ENCODE data around the gene P4HTM.

The P4HTM gene

GRCh38 chr3:48950051-48950450 is 40.0 kb upstream of the P4HTM start:
- Histone ChIP-seq H3K9ac (no peak overlapping the region), H3K27ac (no peak overlapping the region), H3K36me3 (ENCODE audit: insufficient read depth) (no peaks in the 10 kb centered on the region), H3K27me3 (ENCODE audit: insufficient read depth, low read depth) (no peaks in the 10 kb centered on the region), H4K20me1 (ENCODE audit: insufficient read depth) (no peaks in the 10 kb centered on the region), H3K4me3 (IDR thresholded peaks at IDR 0.05; ENCODE audit: insufficient read depth, low read depth, low read length) (no peak overlapping the region), H3K4me2 (no peak overlapping the region), H2AFZ (ENCODE audit: low read depth) (no peak overlapping the region), H3K4me1 (ENCODE audit: low read depth, poor library complexity, severe bottlenecking) (peaks cover 22% of the 10 kb centered on the region), H3K79me2 (ENCODE audit: insufficient read depth, low read depth) (peaks cover 9% of the 10 kb centered on the region; the same call in 1 of the 2 replicates)
- TF ChIP-seq CTCF (conservative IDR thresholded peaks at IDR 0.05; ENCODE audit: low read depth, low read length): no peak

GRCh38 chr3:48951764-48952163 is 38.3 kb upstream of the P4HTM start:
- no peaks in the 10 kb centered on the region for H3K27me3 ChIP-seq (ENCODE audit: insufficient read depth, low read depth)
- peaks cover 6% of the 10 kb centered on the region for H3K4me1 ChIP-seq (ENCODE audit: low read depth, poor library complexity, severe bottlenecking)
- H3K4me2 ChIP-seq: no peak overlapping the region
- no peak overlapping the region for H3K27ac ChIP-seq
- no peak overlapping the region for H3K4me3 ChIP-seq (IDR thresholded peaks at IDR 0.05; ENCODE audit: insufficient read depth, low read depth, low read length)
- no peak for TF ChIP-seq CTCF (conservative IDR thresholded peaks at IDR 0.05; ENCODE audit: low read depth, low read length)
- H3K36me3 ChIP-seq (ENCODE audit: insufficient read depth): no peaks in the 10 kb centered on the region
- H4K20me1 ChIP-seq (ENCODE audit: insufficient read depth): no peaks in the 10 kb centered on the region
- H3K9ac ChIP-seq: no peak overlapping the region
- peaks cover 9% of the 10 kb centered on the region; the same call in 1 of the 2 replicates for H3K79me2 ChIP-seq (ENCODE audit: insufficient read depth, low read depth)
- H2AFZ ChIP-seq (ENCODE audit: low read depth): no peak overlapping the region

GRCh38 chr3:48952510-48953118 is 37.4 kb upstream of the P4HTM start:
- Histone ChIP-seq H3K27me3 (ENCODE audit: insufficient read depth, low read depth) (no peaks in the 10 kb centered on the region), H3K36me3 (ENCODE audit: insufficient read depth) (no peaks in the 10 kb centered on the region), H2AFZ (ENCODE audit: low read depth) (no peak overlapping the region), H3K4me2 (no peak overlapping the region), H3K9ac (no peak overlapping the region), H3K4me3 (IDR thresholded peaks at IDR 0.05; ENCODE audit: insufficient read depth, low read depth, low read length) (no peak overlapping the region), H3K4me1 (ENCODE audit: low read depth, poor library complexity, severe bottlenecking) (peaks cover 6% of the 10 kb centered on the region), H4K20me1 (ENCODE audit: insufficient read depth) (no peaks in the 10 kb centered on the region), H3K79me2 (ENCODE audit: insufficient read depth, low read depth) (peaks cover 9% of the 10 kb centered on the region; the same call in 1 of the 2 replicates), H3K27ac (no peak overlapping the region)
- peak; percentile 46 for TF ChIP-seq CTCF (conservative IDR thresholded peaks at IDR 0.05; ENCODE audit: low read depth, low read length)

GRCh38 chr3:48957006-48957705 is 32.9 kb upstream of the P4HTM start:
- Histone ChIP-seq H3K27me3 (ENCODE audit: insufficient read depth, low read depth) (no peaks in the 10 kb centered on the region), H3K36me3 (ENCODE audit: insufficient read depth) (no peaks in the 10 kb centered on the region), H3K4me3 (IDR thresholded peaks at IDR 0.05; ENCODE audit: insufficient read depth, low read depth, low read length) (no peak overlapping the region), H3K9ac (no peak overlapping the region), H3K79me2 (ENCODE audit: insufficient read depth, low read depth) (no peaks in the 10 kb centered on the region; the same call in 1 of the 2 replicates), H3K4me2 (no peak overlapping the region), H4K20me1 (ENCODE audit: insufficient read depth) (no peaks in the 10 kb centered on the region), H3K27ac (no peak overlapping the region), H3K4me1 (ENCODE audit: low read depth, poor library complexity, severe bottlenecking) (no peaks in the 10 kb centered on the region), H2AFZ (ENCODE audit: low read depth) (no peak overlapping the region)
- TF ChIP-seq CTCF (conservative IDR thresholded peaks at IDR 0.05; ENCODE audit: low read depth, low read length): no peak
